Measurements from ENCODE around the gene ADCY5.

Gene ADCY5

GRCh38 chr3:123292321-123293310 lies 156.3 kb downstream of the ADCY5 start:
- DNase-seq (ENCODE audit: insufficient read length, low spot score) (no peak), FAIRE-seq (no peak)

- FAIRE-seq (no peak), DNase-seq (ENCODE audit: insufficient read length, low spot score) (no peak)
Measured at GRCh38 chr3:123291404-123291803, 157.5 kb downstream of the ADCY5 start.

DNA sequence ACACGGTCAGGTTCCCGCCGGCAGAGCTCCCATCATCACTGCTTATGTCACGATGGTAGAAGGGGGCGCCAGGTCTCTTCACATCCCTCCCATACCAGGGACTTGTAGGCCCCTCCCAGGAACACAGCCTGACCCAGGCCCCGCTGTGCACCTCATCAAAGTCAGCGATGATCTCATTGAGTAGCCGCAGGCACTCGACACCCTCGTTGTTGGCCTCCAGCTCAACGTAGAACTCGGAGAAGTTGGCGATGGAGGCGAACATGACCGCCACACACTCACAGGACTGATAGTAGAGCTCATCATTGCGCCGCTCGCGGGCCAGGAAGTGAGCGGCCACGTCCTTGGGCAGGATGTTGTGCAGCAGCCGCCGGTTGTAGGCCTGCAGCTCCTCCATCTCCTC lies 157.9 kb downstream of the ADCY5 start:
- no peak for DNase-seq (ENCODE audit: insufficient read length, low spot score)
- no peak for FAIRE-seq

- FAIRE-seq, result no peak
- no peak for DNase-seq (ENCODE audit: insufficient read length, low spot score)
Measured at GRCh38 chr3:123290107-123290930, 158.6 kb downstream of the ADCY5 start.

DNA sequence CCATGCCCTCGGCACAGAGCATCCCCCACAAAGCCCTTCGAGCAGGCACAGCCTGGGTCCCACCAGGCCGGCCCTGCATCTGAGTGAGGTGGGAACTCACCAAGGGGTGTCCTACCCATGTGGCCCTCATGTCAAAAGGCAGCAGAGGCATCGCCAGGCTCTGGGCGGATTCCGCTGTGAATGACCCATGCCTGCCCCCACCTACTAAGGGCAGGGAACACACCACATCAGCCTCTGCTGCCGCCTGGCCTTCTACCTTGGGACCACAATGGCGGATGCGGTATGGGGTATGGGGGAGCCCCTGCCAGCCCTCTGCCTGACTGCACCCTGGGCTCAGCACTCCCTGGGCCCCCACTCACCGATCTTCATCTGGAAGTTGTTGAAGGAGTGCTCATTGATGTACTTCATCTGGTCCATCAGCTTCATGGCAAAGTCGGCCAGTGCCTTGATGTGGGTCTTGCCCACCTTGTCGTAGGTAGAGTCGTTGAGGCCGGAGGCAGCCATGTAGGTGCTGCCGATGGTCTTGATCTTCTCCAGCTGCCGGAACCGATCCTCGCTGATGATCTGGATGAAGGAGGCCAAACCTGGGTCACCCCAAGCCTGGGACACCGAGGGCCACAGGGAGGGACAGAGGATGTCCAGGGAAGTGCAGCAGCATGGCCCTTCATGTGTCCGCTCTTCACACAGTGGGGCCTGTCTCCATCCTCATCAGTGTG lies 159.3 kb downstream of the ADCY5 start:
- no peak for DNase-seq (ENCODE audit: insufficient read length, low spot score)
- FAIRE-seq, result no peak

GRCh38 chr3:123287962-123288302 lies 161.0 kb downstream of the ADCY5 start:
- DNase-seq (ENCODE audit: insufficient read length, low spot score) (no peak), FAIRE-seq (no peak)

- FAIRE-seq, result no peak
- no peak for DNase-seq (ENCODE audit: insufficient read length, low spot score)
Measured at GRCh38 chr3:123287051-123287961, 161.6 kb downstream of the ADCY5 start.

- no peak for FAIRE-seq
Measured at GRCh38 chr3:123286308-123287023, 162.4 kb downstream of the ADCY5 start.

DNA sequence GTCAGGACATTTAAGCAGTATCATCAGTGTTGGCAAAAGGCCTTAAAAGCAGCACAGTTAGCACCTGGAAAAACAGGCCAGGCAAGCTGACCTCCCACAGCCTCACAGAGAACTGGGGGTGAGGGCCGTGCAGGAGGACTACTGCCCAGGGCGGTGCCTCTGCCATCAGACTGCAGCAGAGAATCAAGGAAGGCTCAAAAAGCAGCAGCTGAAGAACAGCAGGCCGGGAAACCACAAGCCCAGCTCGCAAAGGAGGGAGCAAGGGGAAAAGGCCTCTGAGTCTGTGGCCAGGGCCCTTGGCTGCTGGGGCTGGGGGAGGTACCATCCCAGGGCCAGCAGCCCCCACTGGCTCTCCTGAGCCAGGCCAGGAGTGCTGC lies 163.0 kb downstream of the ADCY5 start:
- FAIRE-seq (no peak), DNase-seq (ENCODE audit: insufficient read length, low spot score) (no peak)

More at GRCh38 chr3:123286308-123287023, 162.4 kb downstream of the ADCY5 start:
- DNase-seq (ENCODE audit: insufficient read length, low spot score), result peak; percentile 74

DNA sequence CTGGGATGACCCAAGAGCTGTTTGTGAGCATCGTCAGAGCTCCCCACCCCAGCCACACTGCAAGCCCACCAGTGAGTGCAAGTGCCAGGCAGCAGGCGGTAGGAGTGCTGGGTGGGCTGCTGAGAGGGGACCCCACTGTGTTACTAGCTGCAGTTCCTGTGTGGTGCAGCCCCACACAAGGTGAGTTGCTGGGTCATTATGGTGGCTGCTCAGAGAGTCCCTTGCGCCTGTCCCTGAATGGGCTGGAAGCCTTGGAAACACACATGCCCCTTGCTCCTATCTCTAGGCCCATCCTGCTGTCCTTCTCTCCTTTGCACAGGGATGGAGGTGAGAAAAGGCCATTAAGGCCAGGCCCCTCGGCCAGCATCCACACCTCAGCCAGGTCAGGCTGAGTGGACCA lies 163.4 kb downstream of the ADCY5 start:
- FAIRE-seq (no peak), DNase-seq (ENCODE audit: insufficient read length, low spot score) (no peak)

DNA sequence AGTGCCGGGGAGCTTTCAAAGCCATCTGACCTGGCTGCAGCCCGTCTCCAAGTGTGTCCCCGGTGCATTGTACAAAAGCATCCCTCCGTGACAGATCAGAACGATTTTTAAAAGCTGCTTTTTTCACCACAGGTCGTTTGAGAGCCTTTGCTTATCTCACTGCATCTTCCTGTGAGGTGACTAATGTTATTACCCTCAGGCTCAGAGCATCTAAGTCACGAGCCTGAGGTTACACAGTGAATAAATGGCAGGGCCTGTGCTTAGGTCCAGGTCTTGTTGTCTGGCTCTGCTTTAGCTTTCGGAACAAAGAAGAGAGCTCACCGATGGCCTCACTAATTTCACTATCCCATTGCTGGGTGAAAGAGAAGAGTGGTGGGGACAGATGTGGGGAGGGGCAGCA lies 163.8 kb downstream of the ADCY5 start:
- FAIRE-seq (no peak), DNase-seq (ENCODE audit: insufficient read length, low spot score) (no peak)

- DNase-seq (ENCODE audit: insufficient read length, low spot score) (no peak), FAIRE-seq (no peak)
Measured at GRCh38 chr3:123284399-123285010, 164.4 kb downstream of the ADCY5 start.

- FAIRE-seq, result no peak
Measured at GRCh38 chr3:123283657-123284398, 165.1 kb downstream of the ADCY5 start.

GRCh38 chr3:123283074-123283473 lies 165.8 kb downstream of the ADCY5 start:
- no peak for FAIRE-seq
- no peak for DNase-seq (ENCODE audit: insufficient read length, low spot score)

More at GRCh38 chr3:123283657-123284398, 165.1 kb downstream of the ADCY5 start:
- DNase-seq (ENCODE audit: insufficient read length, low spot score), result no peak

GRCh38 chr3:123282461-123282860 lies 166.4 kb downstream of the ADCY5 start:
- no peak for DNase-seq (ENCODE audit: insufficient read length, low spot score)

GRCh38 chr3:123281929-123282328 lies 167.0 kb downstream of the ADCY5 start:
- DNase-seq (ENCODE audit: insufficient read length, low spot score) (no peak), FAIRE-seq (no peak)

More at GRCh38 chr3:123282461-123282860, 166.4 kb downstream of the ADCY5 start:
- FAIRE-seq, result no peak

DNA sequence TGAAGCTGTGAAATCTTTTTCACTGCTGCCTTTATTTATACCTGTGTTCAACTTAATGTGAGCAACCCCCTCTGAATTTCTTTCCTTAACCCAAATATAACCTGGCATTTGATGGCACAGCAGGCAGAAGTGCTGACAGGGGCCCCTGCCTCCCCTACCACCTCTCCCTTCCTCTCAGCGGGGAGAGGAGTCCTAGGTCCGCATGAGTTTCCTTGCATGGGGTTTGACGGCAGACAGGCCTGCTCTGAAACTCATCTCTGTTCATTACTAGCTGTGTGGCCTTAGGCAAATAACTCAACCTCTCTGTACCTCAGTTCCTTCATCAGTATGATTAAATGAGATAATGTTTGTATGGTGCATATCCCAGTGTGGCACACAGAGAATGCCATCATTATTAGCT lies 167.5 kb downstream of the ADCY5 start:
- FAIRE-seq, result no peak
- no peak for DNase-seq (ENCODE audit: insufficient read length, low spot score)

DNA sequence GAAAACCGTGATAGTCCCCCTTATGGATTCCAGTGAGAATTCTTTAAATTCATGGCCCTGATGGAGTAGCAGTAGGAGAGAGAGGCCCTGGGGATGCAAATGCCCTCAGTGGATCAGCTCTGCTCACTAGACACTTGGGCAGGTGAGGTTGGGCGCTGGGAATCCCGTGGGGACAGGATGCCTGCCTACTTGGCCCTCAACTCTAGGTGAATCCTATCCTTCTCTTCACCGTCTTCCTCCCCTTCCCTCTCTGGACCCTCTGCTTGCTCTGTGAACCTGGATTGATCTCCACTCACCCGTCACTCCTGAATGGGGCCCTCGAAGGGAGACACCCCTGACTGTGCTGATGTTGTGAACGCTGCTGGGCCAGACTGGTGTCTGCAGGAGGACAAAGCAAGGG lies 169.8 kb downstream of the ADCY5 start:
- no peak for FAIRE-seq
- no peak for DNase-seq (ENCODE audit: insufficient read length, low spot score)

Data from HTR-8/SVneo (cell line).